GM15510 (cell line): ENCODE data around the gene PLAU.
A peak's percentile ranks its signal among the peaks of the same experiment; 100 is the strongest.

Experiments used
- POLR2A ChIP-seq: IDR thresholded peaks from 3 replicates; pipeline ENCODE4 v1.6.1; 2011; ENCODE audit warnings: borderline replicate concordance; ENCODE audit not compliant: insufficient read length; ENCODE audit errors: extremely low read depth

The PLAU gene

DNA sequence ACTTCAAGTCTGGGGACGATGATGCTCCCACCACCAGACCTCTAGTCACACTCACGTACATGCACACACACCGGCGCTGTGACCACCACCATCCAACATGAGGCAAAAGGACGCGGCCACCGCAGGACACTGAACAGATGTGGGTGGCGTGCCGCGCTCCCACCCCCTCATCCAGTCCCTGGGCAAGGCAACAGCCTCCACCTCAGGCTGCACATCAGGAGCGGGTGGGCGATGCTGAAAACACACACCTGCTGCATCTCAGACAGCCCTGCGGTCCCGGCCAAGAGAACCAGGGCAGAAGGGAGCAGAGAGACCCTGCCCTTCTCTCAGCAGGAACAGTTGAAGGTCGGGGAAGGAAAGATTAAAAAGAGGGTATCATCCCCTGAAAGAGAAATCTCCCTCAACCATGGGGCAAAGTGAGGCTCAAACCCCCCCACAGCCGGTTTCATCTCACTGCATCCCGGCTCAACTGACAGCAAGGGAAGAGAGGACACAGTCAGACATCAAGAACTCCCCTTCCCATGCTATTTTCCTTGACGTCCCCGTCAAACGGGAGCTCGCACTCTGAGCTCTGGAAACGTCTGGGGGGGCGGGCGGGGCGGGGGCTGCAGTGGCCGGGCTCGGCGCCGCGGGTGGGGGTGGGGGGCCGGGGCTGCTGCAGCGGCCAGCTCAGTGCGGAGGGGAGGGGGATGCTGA lies 37.6 kb upstream of the PLAU start:
- TF ChIP-seq POLR2A = no peak

DNA sequence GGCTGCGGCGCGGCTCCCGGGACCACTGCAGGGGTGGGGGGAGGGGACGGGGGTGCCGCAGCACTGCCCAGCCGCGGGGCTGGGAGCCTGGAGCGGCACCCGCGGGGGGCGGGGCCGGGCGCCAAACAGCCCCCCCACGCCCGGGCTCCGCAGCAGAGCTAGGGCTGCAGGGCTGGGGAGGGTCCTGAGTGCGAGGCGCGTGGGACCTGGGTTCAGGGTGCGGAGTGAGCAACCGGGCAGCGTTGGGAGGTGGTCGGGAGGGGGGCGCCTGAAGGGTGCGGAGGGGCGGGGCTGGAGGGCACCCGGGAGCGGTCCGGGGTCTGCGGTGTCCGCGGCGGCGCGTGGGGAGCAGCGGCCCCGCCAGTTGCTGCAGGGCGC lies 37.1 kb upstream of the PLAU start:
- TF ChIP-seq POLR2A = no peak

DNA sequence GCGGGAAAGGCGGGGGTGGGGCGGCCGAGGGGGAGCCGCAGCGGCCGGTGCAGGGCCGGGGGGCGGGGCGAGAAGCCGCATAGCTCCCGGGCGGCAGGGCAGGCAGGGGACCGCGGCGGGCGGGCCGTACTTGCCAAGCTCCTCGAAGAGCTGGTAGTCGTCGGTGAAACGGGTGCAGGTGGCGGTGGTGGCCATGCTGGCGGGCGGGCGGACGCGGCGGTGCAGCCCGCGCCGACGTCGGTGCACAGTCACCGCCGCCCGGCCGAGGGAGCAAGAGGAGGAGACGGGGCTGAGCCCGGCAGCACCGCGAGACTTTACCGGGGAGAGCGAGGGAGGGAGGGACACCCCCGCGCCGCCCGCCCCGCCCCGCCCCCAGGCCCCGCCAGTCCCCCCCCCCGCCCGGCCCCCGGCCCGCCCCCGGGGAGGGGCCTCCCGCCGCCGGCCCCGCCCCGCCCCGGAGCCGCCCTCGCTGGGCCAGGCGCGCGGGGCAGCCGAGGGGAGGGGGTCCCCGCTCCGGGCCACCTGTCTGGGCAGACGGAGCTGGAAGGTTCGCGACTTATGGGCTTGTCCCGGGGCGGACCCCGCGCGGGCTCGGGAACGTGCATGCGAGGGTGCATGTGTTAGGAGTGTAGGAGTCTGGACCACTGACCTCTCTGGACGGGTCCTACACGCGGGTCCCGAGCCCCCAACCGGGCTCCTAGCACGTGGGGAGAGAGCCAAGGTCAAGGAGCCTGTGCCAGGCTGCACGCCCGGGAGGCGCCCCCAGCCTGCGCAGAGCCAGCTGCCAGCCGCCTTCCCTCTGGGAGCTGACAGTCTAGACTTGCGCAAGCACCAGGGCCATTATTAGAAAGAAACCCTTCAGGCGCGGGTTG lies 36.4 kb upstream of the PLAU start, which contains the start of gene CAMK2G:
Gene CAMK2G, minus strand, starts transcription at position 289 of the 872 bp plus-strand sequence. Its CDS starts 94 bp downstream, at position 195.
- TF ChIP-seq POLR2A = peak; percentile 63

DNA sequence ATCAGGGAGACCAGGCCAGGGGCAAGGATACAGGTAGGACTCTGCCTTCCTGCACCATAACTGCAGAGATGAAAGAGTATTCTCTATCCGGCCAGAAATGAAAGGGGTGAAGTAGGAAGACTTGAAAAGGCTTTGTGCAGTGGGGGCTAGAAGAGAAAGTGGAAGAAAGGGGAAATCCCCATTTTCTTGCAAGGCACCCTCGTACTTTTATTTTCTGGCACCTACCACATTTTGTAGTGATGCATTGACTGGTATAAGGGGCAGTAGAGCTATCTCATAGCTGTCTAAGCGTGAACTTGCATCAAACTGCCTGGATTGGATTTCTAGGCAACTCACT lies 35.8 kb upstream of the PLAU start:
- no peak for TF ChIP-seq POLR2A

DNA sequence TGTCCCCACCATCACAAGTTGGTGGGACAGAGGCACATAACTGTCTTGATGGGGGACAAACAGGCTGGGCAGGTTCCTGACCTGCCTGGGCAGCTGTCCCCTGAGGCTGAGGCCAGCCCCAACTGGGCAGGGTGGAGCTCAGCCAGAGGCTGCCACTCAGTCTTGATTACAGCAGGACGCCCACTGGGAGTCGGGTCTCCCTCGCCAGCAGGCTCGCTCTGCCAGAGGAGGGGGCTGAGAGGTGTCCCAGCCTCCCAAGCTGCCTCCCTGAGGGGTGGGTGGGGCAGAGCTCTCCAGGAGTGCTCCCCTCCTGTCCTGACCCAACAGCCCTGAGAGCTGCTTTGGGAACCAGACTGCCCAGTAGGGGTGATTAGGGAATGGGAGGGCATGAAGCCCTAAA lies 34.8 kb upstream of the PLAU start:
- no peak for TF ChIP-seq POLR2A

DNA sequence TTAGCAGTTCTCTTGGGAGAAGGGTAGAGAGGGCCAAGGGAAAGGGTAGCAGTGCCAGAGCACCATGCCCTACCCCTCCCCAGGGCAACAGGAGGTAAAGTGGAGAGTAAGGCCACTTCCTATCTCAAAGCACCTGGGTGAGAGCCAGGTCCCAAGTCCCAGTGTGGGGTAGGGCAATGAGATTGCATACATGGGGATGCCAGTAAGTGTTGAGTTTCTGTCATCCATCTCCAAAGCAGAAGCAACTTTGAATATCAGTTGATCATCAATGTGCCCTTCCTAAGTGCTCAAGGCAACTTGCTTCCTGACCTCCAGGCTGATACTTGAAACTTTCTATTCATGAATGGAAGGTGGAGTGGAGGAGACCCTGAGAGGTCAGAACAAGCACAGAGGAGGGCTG lies 34.4 kb upstream of the PLAU start:
- no peak for TF ChIP-seq POLR2A

DNA sequence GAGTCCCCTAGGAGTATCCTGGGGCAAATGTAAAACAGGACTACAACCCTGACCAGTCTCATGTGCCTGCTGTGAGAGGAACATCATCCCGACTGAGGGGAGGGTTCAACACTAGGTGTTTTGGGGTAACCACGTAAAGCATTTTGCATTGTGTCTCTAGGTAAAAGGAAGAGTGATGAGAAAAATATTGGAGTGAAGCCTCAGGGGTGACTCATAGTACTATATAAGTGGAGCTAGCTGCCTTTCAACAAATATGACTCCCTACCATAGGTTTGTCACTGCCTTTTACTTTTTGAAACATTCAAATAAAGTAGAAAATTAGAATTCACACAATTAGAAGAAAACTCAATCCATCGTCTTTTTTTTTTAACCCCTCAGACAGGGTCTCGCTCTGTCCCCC lies 34.0 kb upstream of the PLAU start:
- no peak for TF ChIP-seq POLR2A

DNA sequence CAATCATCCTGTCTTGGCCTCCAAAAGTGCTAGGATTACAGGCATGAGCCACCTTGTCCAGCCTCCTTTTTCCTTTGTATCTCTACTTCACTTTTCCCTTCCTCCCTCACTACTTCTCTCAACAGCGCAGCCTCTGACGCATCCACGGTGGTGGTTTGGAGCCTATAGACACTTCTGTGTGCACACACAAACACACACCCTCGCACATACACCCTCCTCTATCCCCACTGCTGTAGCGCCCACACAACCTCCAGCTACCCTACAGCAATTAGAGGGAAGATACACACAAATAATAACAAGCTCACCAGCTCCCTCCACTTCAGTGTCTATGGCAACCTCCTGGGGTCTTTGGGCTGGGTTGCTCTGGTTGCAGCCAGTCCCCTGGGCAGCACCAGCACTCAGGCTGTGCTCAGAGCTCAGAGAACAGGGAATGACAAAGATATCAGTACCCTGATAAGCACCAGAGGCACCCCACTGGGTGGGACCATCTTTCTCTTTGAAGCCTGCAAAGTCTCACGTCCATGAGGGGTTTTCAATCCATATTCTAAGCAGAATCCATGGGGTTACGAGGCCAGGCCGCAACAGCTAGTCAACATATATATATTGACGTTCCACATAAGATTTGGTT lies 33.3 kb upstream of the PLAU start:
- TF ChIP-seq POLR2A = no peak

DNA sequence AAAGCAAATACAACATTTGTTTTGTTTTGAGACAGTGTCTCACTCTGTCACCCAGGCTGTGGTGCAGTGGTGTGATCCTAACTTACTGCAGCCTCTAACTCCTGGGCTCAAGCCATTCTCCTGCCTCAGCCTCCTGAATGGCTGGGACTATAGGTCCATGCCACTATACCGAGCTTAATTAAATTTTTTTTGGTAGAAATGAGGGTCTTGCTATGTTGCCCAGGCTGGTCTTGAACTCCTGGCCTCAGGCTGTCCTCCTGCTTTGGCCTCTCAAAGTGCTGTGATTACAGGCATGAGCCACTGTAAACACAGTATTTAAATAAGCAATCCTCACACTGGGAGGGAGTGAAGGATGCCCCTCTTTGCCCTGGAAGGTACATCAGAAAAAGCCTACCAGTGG lies 32.6 kb upstream of the PLAU start:
- no peak for TF ChIP-seq POLR2A

DNA sequence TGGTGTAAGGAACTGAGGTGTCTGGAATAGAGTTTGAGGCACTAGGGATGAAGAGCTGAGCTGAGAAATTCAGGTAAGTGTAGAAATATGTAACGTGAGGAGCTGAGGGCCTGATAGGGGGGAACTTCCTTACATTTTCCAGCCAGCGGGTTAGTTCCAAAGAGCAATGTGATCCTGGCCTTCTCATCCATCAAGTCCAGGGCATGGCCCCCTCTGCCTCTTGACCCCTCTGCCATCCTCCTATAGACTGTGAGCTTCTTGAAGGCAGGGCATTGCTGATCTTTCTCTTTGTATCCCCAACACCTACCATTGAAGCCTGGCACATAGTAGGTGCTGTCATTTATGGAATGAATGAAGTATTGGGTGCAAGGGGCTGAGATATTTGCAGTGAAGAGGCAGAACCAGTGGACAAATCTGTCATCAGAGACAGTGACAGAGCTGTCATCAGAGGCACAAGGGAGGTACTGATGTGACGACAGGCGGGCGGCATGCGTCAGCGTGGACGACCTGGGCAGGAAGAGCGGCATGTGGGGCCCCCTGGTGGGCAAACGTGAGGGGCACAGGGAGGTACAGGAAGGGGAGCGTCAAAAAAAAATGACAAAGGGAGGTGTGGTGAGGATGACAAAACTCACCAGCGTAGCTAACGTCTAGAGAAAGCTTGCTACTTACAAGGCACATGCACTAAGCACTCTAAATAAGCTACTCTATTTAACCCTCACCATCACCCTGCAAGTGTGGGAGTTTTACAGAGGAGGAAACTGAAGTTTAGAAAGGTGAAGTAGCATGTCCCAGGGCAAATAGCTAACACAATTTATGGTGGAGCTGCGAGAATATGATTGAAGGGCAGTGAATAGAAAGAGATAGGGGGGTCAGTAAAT lies 31.4 kb upstream of the PLAU start:
- no peak for TF ChIP-seq POLR2A

DNA sequence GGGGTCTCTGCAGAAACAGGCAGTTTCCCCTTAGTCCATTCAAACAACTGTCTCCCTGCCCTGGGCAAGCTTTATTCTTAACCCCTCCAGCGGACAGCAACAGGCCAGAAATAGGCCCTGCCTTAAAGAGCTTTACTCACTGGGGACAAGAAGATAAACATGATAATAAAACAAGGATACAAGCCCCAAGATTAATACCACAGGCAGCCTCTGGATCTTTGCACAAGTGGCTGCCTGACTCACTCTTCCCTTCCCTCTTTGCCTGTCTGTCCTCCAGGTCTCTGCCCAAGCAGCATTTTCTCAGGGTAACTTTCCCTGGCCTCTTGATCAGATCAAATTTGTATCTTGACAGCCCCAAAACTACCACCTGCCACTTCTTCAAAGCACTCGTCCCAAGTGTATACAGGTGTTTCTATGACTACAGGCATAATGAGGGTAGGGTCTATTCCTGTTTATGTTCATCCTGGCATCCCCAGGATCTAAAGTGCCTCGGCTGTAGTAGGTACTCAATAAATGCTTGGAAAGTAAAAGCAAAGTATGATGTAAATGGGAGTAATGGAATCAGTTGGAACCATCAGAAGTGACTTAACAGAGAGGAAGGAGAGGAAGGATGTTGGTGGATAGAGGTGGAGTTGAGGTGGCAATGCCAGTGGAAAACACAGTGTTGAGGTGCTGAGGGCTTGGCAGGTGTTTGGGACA lies 29.6 kb upstream of the PLAU start:
- no peak for TF ChIP-seq POLR2A

DNA sequence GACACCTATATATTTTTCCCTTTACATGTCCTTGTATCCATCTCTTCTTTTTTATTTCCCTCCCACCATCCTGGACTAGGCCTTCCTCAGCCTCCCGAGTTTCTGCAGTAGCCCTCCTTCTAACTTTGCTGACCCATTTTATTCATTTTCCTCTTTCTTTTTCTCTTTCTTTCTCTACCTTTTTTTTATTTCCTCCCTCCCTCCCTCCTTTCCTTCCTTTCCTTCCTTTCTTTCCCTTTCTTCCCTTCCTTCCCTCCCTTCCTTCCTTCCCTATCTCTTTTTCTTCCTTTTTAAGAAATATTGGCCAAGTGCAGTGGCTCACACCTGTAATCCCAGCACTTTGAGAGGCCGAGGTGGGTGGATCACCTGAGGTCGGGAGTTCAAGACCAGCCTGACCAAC lies 26.9 kb upstream of the PLAU start:
- no peak for TF ChIP-seq POLR2A

DNA sequence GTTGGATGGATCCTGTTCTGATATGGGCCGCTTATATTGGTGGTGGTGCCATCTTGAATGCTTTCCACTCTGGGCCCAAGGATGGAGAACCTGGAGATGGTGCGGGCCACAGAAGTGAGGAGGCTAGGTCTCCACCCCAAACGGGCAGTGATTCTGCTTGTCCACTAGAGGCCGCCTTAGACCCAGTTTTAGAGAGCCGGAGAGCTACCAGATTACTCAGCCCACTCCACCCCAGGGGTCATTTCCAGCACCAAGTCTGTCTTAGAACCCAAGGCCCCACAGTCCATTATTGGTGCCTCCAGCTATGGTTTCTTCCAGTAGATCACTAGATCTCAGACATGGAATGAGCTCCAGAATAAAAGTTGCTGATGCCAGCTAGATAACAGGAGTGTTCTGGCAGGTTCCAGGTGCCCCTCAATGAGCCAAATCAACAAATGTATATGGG lies 24.8 kb upstream of the PLAU start:
- no peak for TF ChIP-seq POLR2A
